GM19023 (cell line): ENCODE measurements around the gene SLC15A4.
A peak's percentile ranks its signal among the peaks of the same experiment; 100 is the strongest.

Experiments used
- ATAC-seq: cut with Tn5 transposase; IDR thresholded peaks from one replicate; pipeline ENCODE4 v1.9.1; 2021; ENCODE audit warnings: mild to moderate bottlenecking, moderate library complexity; ENCODE audit not compliant: unreplicated experiment

Gene SLC15A4

GRCh38 chr12:128795530-128796361 is 28.0 kb downstream of the SLC15A4 start:
- no peak for ATAC-seq

GRCh38 chr12:128794661-128795529 is 28.9 kb downstream of the SLC15A4 start:
- peak; percentile 32 for ATAC-seq

DNA sequence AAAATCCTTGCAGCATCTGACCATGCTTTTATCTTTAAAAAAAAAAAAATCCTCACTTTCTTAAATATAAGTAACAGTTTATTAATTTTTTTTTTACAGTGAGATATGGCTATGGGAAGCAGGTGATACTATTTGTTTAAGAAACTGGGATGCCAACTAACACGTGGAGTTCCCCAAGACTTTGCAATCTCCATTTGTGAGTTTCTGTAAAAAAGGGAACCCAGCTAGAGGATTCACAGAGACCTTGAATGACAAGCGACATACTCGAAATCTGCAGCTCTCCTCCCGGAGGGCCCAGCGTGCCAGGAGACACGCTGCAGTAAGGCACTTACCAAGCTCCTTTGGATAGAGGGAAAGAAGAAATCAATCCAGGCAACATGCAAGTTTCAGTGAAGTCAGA is 30.1 kb downstream of the SLC15A4 start:
- no peak for ATAC-seq

- ATAC-seq: no peak
These were observed 30.9 kb downstream of the SLC15A4 start for GRCh38 chr12:128792881-128793280.

- no peak for ATAC-seq
These were observed 31.4 kb downstream of the SLC15A4 start for GRCh38 chr12:128792398-128792797.

GRCh38 chr12:128791395-128792322 is 32.1 kb downstream of the SLC15A4 start:
- no peak for ATAC-seq

DNA sequence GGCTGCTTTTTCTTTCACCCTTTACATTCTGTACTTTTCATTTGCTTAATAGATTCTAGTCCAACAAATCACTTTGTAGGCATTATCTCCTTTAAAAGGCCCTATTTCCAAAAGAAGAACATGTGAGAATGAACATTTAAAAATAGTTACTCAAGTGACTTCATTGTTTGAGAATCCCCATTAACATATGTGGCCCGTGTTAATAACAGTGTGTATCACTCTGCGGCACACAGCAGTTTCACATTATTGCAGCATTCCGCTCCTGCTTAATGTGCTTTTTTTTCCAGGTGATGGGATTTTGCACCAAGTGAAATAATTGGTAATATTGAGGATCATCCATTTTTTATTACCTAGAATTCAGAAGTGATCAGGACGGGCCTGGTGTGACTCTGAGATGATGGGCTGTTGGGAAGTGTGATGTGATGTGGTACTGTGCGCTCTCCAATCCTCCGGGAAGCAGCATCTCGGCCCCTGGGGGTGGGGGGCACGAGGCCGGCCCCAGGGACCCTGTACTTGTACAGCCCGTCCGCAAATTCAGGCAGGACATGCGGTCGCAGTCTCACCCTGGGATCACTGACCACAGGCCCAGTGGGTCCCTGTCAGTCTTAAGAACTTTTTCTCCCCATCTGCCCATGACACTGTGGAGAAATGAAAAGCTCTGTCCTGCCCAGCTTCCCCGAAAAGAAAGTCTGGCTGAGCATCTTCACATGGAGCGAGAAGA is 32.9 kb downstream of the SLC15A4 start:
- no peak for ATAC-seq

- no peak for ATAC-seq
These were observed 33.5 kb downstream of the SLC15A4 start for GRCh38 chr12:128790221-128790620.

DNA sequence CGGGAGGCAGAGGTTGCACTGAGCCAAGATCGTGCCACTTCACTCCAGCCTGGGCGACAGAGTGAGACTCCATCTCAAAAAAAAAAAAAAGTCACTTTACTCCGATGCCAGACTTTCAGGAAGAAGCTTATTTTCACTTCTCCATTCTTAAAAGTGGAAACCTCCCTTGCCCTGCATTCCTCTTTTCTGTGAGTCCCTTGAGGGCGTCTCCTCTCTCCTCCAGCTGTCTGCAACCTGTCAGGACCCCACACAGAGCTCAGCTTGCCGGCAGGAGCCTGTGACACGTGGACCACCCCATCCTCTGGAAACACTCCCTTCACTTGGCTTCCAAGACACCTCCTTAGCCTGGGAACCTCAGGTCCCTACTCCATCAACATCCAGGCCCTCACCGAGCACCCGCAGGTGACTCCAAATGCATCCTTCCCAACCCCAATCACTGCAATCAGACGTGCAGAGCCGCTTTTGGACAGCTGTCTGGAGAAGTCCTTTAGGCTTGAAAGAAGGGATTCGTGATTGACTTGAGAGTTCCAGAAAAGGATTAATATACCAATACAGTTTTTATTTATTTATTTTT is 34.3 kb downstream of the SLC15A4 start:
- ATAC-seq: no peak

- ATAC-seq: no peak
These were observed 35.9 kb downstream of the SLC15A4 start for GRCh38 chr12:128787827-128788226.

DNA sequence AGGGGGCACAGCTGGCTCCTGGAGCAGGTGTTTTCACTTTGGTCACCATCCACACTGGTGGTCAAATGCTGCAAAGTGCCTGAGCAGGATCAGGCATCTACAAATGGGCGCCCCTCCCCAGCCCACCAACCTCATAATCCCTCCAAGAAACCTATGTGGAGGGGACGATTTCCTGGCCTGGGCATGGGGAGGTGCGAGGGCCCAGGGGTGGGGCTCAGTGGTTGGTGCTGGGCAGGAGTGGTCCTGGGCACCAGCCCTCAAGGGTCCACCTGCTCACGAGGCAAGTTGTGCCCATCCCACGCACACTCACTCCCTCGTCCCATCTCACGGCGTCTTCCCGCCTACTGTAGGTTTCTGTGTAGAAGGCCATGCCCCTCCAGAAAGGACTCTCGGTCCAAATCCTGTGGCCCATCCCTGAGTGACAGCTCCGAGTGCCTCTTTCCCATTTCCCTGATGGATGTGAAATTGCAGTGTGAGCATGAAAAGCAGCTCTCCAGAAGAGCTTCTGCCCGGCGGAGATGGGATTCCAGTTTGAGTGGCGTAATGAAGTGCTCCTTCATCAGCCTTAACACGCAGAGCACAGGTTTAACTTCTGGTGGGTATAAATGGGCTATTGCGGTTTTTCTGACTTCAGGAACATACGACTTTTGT is 36.9 kb downstream of the SLC15A4 start:
- no peak for ATAC-seq

GRCh38 chr12:128784030-128784760 is 39.6 kb downstream of the SLC15A4 start:
- ATAC-seq: no peak

- peak; percentile 63 for ATAC-seq
These were observed 40.6 kb downstream of the SLC15A4 start for GRCh38 chr12:128783129-128783574.

DNA sequence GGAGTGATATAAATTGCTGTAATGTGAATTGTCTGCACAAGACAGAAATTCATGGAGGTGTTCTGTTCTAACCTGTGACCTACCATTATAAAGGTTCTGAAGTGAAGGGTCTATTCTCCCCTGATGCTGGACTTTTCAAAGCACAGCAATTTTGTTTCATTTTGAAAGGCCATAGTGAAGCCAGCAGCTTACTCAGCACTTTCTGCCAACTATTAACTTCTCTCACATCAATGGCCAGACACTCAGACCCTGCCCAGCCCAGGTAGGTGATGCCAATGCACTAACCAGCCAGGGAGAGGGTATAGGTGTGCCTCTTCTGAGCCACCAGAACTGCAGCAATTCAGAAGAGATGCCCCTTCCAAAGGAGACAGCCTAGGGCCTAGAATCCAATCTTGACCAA is 43.9 kb downstream of the SLC15A4 start:
- no peak for ATAC-seq

DNA sequence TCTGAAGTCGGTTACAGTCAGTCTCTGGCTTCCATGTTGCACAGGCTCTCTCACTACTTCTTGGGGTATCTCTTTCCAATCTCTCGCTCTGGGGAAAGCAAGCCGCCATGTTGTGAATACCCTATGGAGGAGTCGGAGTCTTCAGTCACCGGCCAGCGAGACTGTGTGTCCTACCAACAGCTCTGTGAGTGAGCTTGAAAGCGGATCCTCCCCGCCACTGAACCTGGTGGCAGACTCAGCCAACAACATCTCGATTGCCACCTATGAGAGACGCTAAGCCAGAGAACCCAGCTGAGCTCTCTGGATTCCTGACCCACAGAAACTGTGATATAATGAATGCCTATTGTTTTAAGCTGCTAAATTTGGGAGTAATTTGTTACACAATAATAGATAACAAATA is 51.5 kb downstream of the SLC15A4 start:
- ATAC-seq: no peak

DNA sequence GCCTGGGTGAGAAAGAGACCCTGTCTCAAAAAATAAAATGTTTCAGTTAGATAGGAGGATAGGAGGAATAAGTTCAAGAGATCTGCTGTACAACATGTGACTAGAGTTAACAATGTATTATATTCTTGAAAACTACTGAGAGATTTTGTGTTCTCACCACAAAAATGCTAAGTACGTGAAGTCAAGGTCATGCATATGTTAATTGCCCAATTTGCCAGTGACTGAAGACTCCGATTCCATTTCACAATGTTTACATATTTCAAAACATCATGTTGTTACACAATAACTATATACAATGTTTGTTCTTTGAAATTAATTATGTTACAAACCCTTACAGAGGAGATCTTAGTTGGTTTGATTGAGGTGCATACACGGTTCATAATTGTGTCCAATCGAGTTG is 52.1 kb downstream of the SLC15A4 start:
- ATAC-seq: no peak

DNA sequence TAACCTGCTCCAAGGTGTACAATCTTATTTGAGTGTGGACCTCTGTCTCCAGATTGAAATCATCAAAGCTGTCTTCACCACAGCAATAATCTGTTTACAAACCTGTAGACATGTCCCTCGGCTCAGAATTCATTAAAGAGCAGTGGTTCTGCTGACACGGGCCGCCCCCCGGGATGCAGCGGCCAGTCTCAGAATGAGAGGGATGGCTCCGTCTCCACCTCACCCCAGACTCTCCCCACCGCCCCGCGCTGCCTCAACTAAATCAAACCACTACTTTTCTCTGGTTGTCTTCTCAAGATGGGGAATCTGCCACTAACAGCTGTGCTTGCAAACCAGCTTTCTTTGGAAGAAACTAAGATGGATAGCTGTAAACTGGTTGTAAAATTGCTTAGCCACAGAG is 56.2 kb downstream of the SLC15A4 start:
- ATAC-seq: no peak

DNA sequence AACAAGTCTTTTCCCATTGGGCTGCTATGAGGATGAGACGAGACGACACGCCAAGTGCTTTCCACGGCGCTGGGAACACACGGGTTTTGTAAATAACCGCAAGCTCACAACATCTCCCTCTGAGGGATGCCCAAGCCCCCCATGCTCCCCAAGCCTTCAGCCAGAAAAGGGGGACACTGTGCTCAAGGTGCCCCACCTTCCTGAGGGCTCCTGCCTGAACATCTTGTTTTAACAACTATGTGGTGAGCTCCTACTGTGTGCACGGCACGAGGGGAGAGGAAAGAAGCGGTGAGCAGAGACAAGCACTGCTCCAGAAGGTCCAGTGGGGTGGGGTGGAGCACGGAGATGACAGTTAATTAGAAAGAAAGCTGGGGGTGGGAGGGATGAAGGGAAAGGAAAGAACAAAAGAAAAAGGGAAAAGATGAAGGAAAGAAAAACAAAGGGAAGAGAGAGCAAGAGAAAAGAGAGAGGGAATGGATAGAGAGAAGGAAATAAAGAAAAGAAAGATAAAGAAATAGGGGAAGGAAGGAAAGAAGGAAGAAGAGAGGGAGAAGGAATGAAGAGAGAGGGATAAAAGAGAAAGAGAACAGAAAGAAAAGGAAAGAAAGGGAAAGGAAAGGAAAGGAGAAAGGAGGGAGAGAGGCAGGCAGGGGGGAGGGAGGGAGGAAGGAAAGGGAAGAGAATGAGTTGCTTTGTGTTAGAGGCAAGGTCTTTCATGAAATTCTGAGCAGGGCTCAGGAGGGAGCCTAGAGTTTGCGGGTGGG is 56.8 kb downstream of the SLC15A4 start:
- no peak for ATAC-seq
